ENCODE results near the gene ADAM12.

The ADAM12 gene

GRCh38 chr10:126097558-126098225, 290.6 kb downstream of the ADAM12 start:
- ChIA-PET CTCF (interaction anchor here (0.9 to 2.2 kb wide), 3 partner anchors 8 to 116 kb away, joined by 3 to 10 read pairs (median 3); no protein-coding TSS in a partner anchor), POLR2A (no interaction called here)
- DNase-seq (ENCODE audit: extremely low spot score), result no peak
- TF ChIP-seq CTCF (IDR thresholded peaks at IDR 0.05; ENCODE audit: control extremely low read depth, extremely low read depth, low read depth, missing control alignments), result no peak

GRCh38 chr10:126094537-126094936, 293.7 kb downstream of the ADAM12 start:
- no peak for TF ChIP-seq CTCF (IDR thresholded peaks at IDR 0.05; ENCODE audit: control extremely low read depth, extremely low read depth, low read depth, missing control alignments)
- POLR2A ChIA-PET, result no interaction called here
- CTCF ChIA-PET, result no interaction called here
- no peak for DNase-seq (ENCODE audit: extremely low spot score)

GRCh38 chr10:126092366-126093215, 295.7 kb downstream of the ADAM12 start:
- CTCF ChIA-PET, result no interaction called here
- TF ChIP-seq CTCF (IDR thresholded peaks at IDR 0.05; ENCODE audit: control extremely low read depth, extremely low read depth, low read depth, missing control alignments), result no peak
- POLR2A ChIA-PET, result no interaction called here
- no peak for DNase-seq (ENCODE audit: extremely low spot score)

- no peak for DNase-seq (ENCODE audit: extremely low spot score)
- ChIA-PET POLR2A (no interaction called here), CTCF (interaction anchor here (0.6 to 1.0 kb wide), 2 partner anchors 9 to 10 kb away, joined by 3 to 4 read pairs; no protein-coding TSS in a partner anchor)
- no peak for TF ChIP-seq CTCF (IDR thresholded peaks at IDR 0.05; ENCODE audit: control extremely low read depth, extremely low read depth, low read depth, missing control alignments)
Observed at GRCh38 chr10:126090911-126091728, 297.2 kb downstream of the ADAM12 start.

GRCh38 chr10:126090443-126090842, 297.8 kb downstream of the ADAM12 start:
- ChIA-PET POLR2A (no interaction called here), CTCF (interaction anchor here (1.5 kb wide), 1 partner anchor 8 kb away, joined by 3 read pairs; no protein-coding TSS in a partner anchor)
- DNase-seq (ENCODE audit: extremely low spot score), result no peak
- TF ChIP-seq CTCF (IDR thresholded peaks at IDR 0.05; ENCODE audit: control extremely low read depth, extremely low read depth, low read depth, missing control alignments), result no peak
